A549 (cell line): ENCODE data around the gene INPP5A. TPM values are rescaled to one million over a fixed set of nuclear protein-coding genes. Genes with fewer than 3 reads are reported as not detected.

ENCODE experiments used
- ATAC-seq, 2 experiments: fragments of 200-7000 bp in 1 of 2; fragments of >200 bp in 1 of 2; cut with Nextera tagmentation in 1 of 2; cut with Tn5 transposase in 1 of 2; 3 replicates each; pipeline versions ENCODE4 v1.8.0 to v1.9.1; 2018 to 2020; ENCODE audit warnings: mild to moderate bottlenecking in 1 of 2, moderate library complexity in 1 of 2
- CTCF ChIA-PET: fragments of 300-600 bp; sonication (Branson Sonifier 250); formaldehyde crosslinking; extraction: SDS; loops from one replicate; lab custom pipeline; 2021; ENCODE audit warnings: antibody characterized with exemption, inconsistent platforms; lab: Yijun Ruan, JAX
- POLR2A ChIA-PET: fragments of 350-600 bp; formaldehyde crosslinking; extraction: SDS; loops from one replicate; lab custom pipeline; 2021; ENCODE audit warnings: antibody characterized with exemption, inconsistent platforms; lab: Yijun Ruan, JAX
- DNase-seq, 2 experiments: peaks; one replicate each; pipeline versions ENCODE4 v3.0.0 to v3.0.0-alpha.2; 2011 to 2016; ENCODE audit warnings: low read depth in 1 of 2, low spot score in 1 of 2
- FAIRE-seq: peaks from 2 replicates; lab custom pipeline; 2011; peaks lifted over from hg19 to GRCh38; lab: Jason Lieb, UNC
- H3K27ac ChIP-seq, 2 experiments: fragments of >200 bp; sonication (Bioruptor Twin); formaldehyde crosslinking; 3 replicates each; pipeline ENCODE4 v1.5.1; 2016 to 2017
- H3K4me1 ChIP-seq: fragments of >200 bp; sonication (Bioruptor Twin); formaldehyde crosslinking; 3 replicates; pipeline ENCODE4 v1.6.1; 2016
- H3K4me2 ChIP-seq: fragments of >200 bp; sonication (Bioruptor Twin); formaldehyde crosslinking; 3 replicates; pipeline ENCODE4 v1.6.1; 2016
- H3K4me3 ChIP-seq: fragments of >200 bp; sonication (Bioruptor Twin); formaldehyde crosslinking; 3 replicates; pipeline ENCODE4 v1.5.1; 2016
- H3K9me3 ChIP-seq: fragments of >200 bp; sonication (Bioruptor Twin); formaldehyde crosslinking; 3 replicates; pipeline ENCODE4 v1.6.1; 2016
- ATOH8 ChIP-seq: fragments of 250-450 bp; sonication (Bioruptor Pico); IDR thresholded peaks from 2 replicates; pipeline ENCODE4 v1.5.0; 2020; ENCODE audit warnings: low read depth, mild to moderate bottlenecking, moderate library complexity
- CBX2 ChIP-seq: fragments of 200-600 bp; sonication (generic); IDR thresholded peaks from 2 replicates; pipeline ENCODE4 v1.6.1; 2016; ENCODE audit warnings: low read depth, mild to moderate bottlenecking, borderline replicate concordance
- CEBPB ChIP-seq, 2 experiments: fragments of >200 bp in 1 of 2; sonication (Bioruptor Twin) in 1 of 2; formaldehyde crosslinking in 1 of 2; IDR thresholded peaks; 2 replicates each; pipeline ENCODE4 v1.6.1; 2012 to 2016
- CHD4 ChIP-seq: fragments of 200-600 bp; sonication (generic); IDR thresholded peaks from 2 replicates; pipeline ENCODE4 v1.6.1; 2016; ENCODE audit warnings: antibody characterized with exemption, mild to moderate bottlenecking, borderline replicate concordance
- CTCF ChIP-seq: fragments of >200 bp; sonication (Bioruptor Twin); formaldehyde crosslinking; IDR thresholded peaks from 3 replicates; pipeline ENCODE4 v1.5.1; 2016
- EP300 ChIP-seq, 2 experiments: fragments of >200 bp; sonication (Bioruptor Twin); formaldehyde crosslinking; IDR thresholded peaks; 2 replicates in 1 of 2; 3 replicates in 1 of 2; pipeline ENCODE4 v1.6.1; 2016 to 2017
- ESRRA ChIP-seq: fragments of 150-350 bp; IDR thresholded peaks from 2 replicates; pipeline ENCODE4 v1.6.1; 2014; ENCODE audit warnings: mild to moderate bottlenecking, low read length, borderline replicate concordance
- HDAC2 ChIP-seq: fragments of 200-600 bp; sonication (generic); IDR thresholded peaks from 2 replicates; pipeline ENCODE4 v1.6.1; 2016
- HES2 ChIP-seq: fragments of >200 bp; sonication (Bioruptor Twin); formaldehyde crosslinking; IDR thresholded peaks from 2 replicates; pipeline ENCODE4 v1.6.1; 2016
- HMGXB4 ChIP-seq: fragments of 250-450 bp; sonication (Bioruptor Pico); IDR thresholded peaks from 2 replicates; pipeline ENCODE4 v1.5.0; 2021; ENCODE audit warnings: mild to moderate bottlenecking, moderate library complexity, borderline replicate concordance
- KDM1A ChIP-seq: fragments of 200-600 bp; sonication (generic); IDR thresholded peaks from 2 replicates; pipeline ENCODE4 v1.6.1; 2016; ENCODE audit warnings: low read depth, mild to moderate bottlenecking
- MYC ChIP-seq: IDR thresholded peaks from 2 replicates; pipeline ENCODE4 v1.6.1; 2012; ENCODE audit warnings: mild to moderate bottlenecking, inconsistent platforms, low read length, improper control_type of control experiment, borderline replicate concordance
- NPAS2 ChIP-seq: fragments of 250-450 bp; sonication (Bioruptor Pico); IDR thresholded peaks from 2 replicates; pipeline ENCODE4 v1.8.0; 2022; ENCODE audit warnings: mild to moderate bottlenecking, moderate library complexity, borderline replicate concordance
- PHF8 ChIP-seq: fragments of 200-600 bp; sonication (generic); IDR thresholded peaks from 2 replicates; pipeline ENCODE4 v1.6.1; 2016; ENCODE audit warnings: low read depth, mild to moderate bottlenecking, antibody characterized with exemption, moderate library complexity, borderline replicate concordance
- POLR2AphosphoS2 ChIP-seq: conservative IDR thresholded peaks from 2 replicates; pipeline ENCODE4 v1.6.1; 2012; ENCODE audit warnings: low read length, improper control_type of control experiment, inconsistent platforms
- RAD21 ChIP-seq, 2 experiments: fragments of >200 bp in 1 of 2; sonication (Bioruptor Twin) in 1 of 2; formaldehyde crosslinking in 1 of 2; IDR thresholded peaks in 1 of 2; conservative IDR thresholded peaks in 1 of 2; 2 replicates in 1 of 2; 3 replicates in 1 of 2; pipeline ENCODE4 v1.6.1; 2012 to 2018; ENCODE audit warnings: inconsistent platforms in 1 of 2
- RFX5 ChIP-seq: fragments of 450-650 bp; IDR thresholded peaks from 2 replicates; pipeline ENCODE4 v1.7.1; 2014; ENCODE audit warnings: antibody characterized with exemption, mild to moderate bottlenecking, moderate library complexity
- USF2 ChIP-seq: fragments of 450-650 bp; IDR thresholded peaks from 2 replicates; pipeline ENCODE4 v1.6.1; 2014; ENCODE audit warnings: antibody characterized with exemption
- ZNF302 ChIP-seq: fragments of 250-450 bp; sonication (Bioruptor Pico); IDR thresholded peaks from 2 replicates; pipeline ENCODE4 v1.9.0; 2021; ENCODE audit warnings: inconsistent platforms, mild to moderate bottlenecking, moderate library complexity
- WGBS: methylation state at CpG from one replicate; pipeline ENCODE4 v1.1.6; 2017; ENCODE audit errors: missing lambda C conversion rate; 5-methylcytosine and 5-hydroxymethylcytosine counted together
- polyA plus RNA-seq, 4 experiments: library from polyadenylated mRNA; depleted of rRNA in 3 of 4; stranded (reverse); fragments of >200 nt; fragmentation: RNase III in 1 of 4; extraction: RNeasy Plus Mini Kit Qiagen cat#74134 plus additional on column Dnase treatment in 1 of 4; gene quantifications; 2 replicates in 3 of 4; 3 replicates in 1 of 4; pipeline ENCODE4 v1.2.3, GENCODE V29; 2011 to 2017

INPP5A gene
- polyA plus RNA-seq, 2 of the 4 experiments (the other 2 are of a cell fraction): 13.7 to 15.1 TPM

GRCh38 chr10:132506711-132507408 lies 30.7 kb upstream of the INPP5A start:
- ChIA-PET POLR2A (no interaction called here), CTCF (interaction anchor here (0.9 to 1.2 kb wide), 3 partner anchors 34 to 147 kb away, joined by 3 read pairs; no protein-coding TSS in a partner anchor)
- Histone ChIP-seq H3K4me3 (no peak overlapping the region), H3K4me2 (no peak overlapping the region), H3K4me1 (no peaks in the 10 kb centered on the region), H3K27ac (no peak overlapping the region), H3K9me3 (no peaks in the 10 kb centered on the region)
- DNase-seq (no peak), ATAC-seq (no peak), FAIRE-seq (no peak)
- WGBS: 63% methylated on average over 10 of the region's 11 CpGs
- TF ChIP-seq CBX2: no peak
- no peak for TF ChIP-seq CTCF
- TF ChIP-seq ESRRA: no peak
- TF ChIP-seq MYC: no peak
- no peak for TF ChIP-seq CEBPB (IDR thresholded peaks at IDR 0.05)
- no peak for TF ChIP-seq CHD4
- no peak for TF ChIP-seq RFX5
- no peak for TF ChIP-seq HDAC2
- TF ChIP-seq POLR2AphosphoS2: no peak
- TF ChIP-seq HMGXB4 (CRISPR knock-in tag): no peak
- TF ChIP-seq RAD21 (conservative IDR thresholded peaks at IDR 0.05 in 1 of 2, IDR thresholded peaks at IDR 0.05 in 1 of 2): no peak
- no peak for TF ChIP-seq ATOH8 (CRISPR knock-in tag)
- no peak for TF ChIP-seq USF2
- TF ChIP-seq PHF8: no peak
- no peak for TF ChIP-seq NPAS2 (CRISPR knock-in tag)
- TF ChIP-seq HES2: no peak
- no peak for TF ChIP-seq EP300 (IDR thresholded peaks at IDR 0.05)
- no peak for TF ChIP-seq ZNF302 (CRISPR knock-in tag)

GRCh38 chr10:132507409-132507955 lies 30.1 kb upstream of the INPP5A start:
- no peak for FAIRE-seq

More at GRCh38 chr10:132507409-132507955, 30.1 kb upstream of the INPP5A start:
- no peak overlapping the region for H3K4me2 ChIP-seq
- no peaks in the 10 kb centered on the region for H3K4me1 ChIP-seq
- H3K4me3 ChIP-seq: no peak overlapping the region
- ATAC-seq (no peak), DNase-seq (no peak)
- H3K9me3 ChIP-seq: no peaks in the 10 kb centered on the region
- ChIA-PET POLR2A (no interaction called here), CTCF (interaction anchor here (0.9 to 1.2 kb wide), 5 partner anchors 17 to 147 kb away, joined by 3 to 5 read pairs (median 3); no protein-coding TSS in a partner anchor)
- TF ChIP-seq KDM1A (no peak), CTCF (no peak)
- H3K27ac ChIP-seq: no peak overlapping the region
- WGBS: 69% methylated on average over 10 of the region's 10 CpGs
